Esophagus (tissue), 2 donors: ENCODE data around the gene NUP85. TPM values are rescaled to one million over a fixed set of nuclear protein-coding genes. Genes with fewer than 3 reads are reported as not detected.
"Not testable (repeated sequence)": the region's sequence is repeated elsewhere in the genome, so short reads cannot be mapped to it uniquely, and the experiment has no call there.

Source experiments
- H3K27ac ChIP-seq, 2 donors: one replicate each; pipeline ENCODE4 v1.5.1; 2013; ENCODE audit warnings: low read depth in 2 of 2, mild to moderate bottlenecking in 2 of 2, inconsistent platforms in 1 of 2, low read length in 1 of 2, moderate library complexity in 1 of 2
- H3K27me3 ChIP-seq, 2 donors: one replicate each; pipeline ENCODE4 v1.6.1; 2013; ENCODE audit warnings: low read length in 2 of 2, control low read depth in 1 of 2, mild to moderate bottlenecking in 1 of 2; ENCODE audit not compliant: insufficient read depth in 2 of 2, control insufficient read depth in 1 of 2
- H3K36me3 ChIP-seq, 2 donors: one replicate each; pipeline ENCODE4 v1.6.1; 2013; ENCODE audit warnings: low read length in 1 of 2; ENCODE audit not compliant: control insufficient read depth in 2 of 2, insufficient read depth in 2 of 2
- H3K4me1 ChIP-seq, 2 donors: one replicate each; pipeline ENCODE4 v1.6.1; 2013; ENCODE audit warnings: low read length in 1 of 2; ENCODE audit not compliant: control insufficient read depth in 2 of 2, insufficient read depth in 2 of 2
- H3K4me3 ChIP-seq, 2 donors: one replicate each; pipeline ENCODE4 v1.5.1; 2013; ENCODE audit warnings: low read length in 2 of 2, mild to moderate bottlenecking in 2 of 2, low read depth in 1 of 2, moderate library complexity in 1 of 2
- H3K9me3 ChIP-seq, 2 donors: one replicate each; pipeline ENCODE4 v1.6.1; 2013; ENCODE audit warnings: mild to moderate bottlenecking in 2 of 2, low read depth in 1 of 2, low read length in 1 of 2, moderate library complexity in 1 of 2; ENCODE audit not compliant: control insufficient read depth in 2 of 2, insufficient read depth in 1 of 2
- WGBS, 2 donors: extraction: QIAGEN DNeasy Blood & Tissue Kit; methylation state at CpG; one replicate each; pipeline ENCODE4 v1.1.7; 2013; 5-methylcytosine and 5-hydroxymethylcytosine counted together
- polyA plus RNA-seq, 2 donors: library from polyadenylated mRNA; stranded (reverse); fragments of 200-250 nt; gene quantifications; one replicate each; pipeline ENCODE4 v1.2.3, GENCODE V29; 2013
- donor health status: healthy with polysubstance abuse.
- donor health status: Bipolar disorder and iron deficiency.

The NUP85 gene
- polyA plus RNA-seq, 2 donors = 31.1 to 37.1 TPM

- Histone ChIP-seq H3K27me3 (no peaks in the 10 kb centered on the region), H3K4me1 (peaks cover 0 to 15% of the 10 kb centered on the region in 2 donors), H3K27ac (peak overlapping the region; percentile 68 to 95), H3K4me3 (peak overlapping the region; percentile 70 to 84), H3K9me3 (no peaks in the 10 kb centered on the region), H3K36me3 (peaks cover 0 to 9% of the 10 kb centered on the region in 2 donors)
- 0% methylated on average over 55 to 74 of the region's 74 CpGs for WGBS, 2 donors
These were observed 65.9 kb downstream of the NUP85 start for GRCh38 chr17:75271233-75271954.

- no peaks in the 10 kb centered on the region for H3K27me3 ChIP-seq
- 49 to 52% methylated on average over 24 of the region's 24 CpGs for WGBS, 2 donors
- peak overlapping the region; percentile 28 to 68 for H3K27ac ChIP-seq
- peaks cover 0 to 5% of the 10 kb centered on the region in 2 donors for H3K36me3 ChIP-seq
- H3K9me3 ChIP-seq = no peaks in the 10 kb centered on the region
- H3K4me1 ChIP-seq = peaks cover 0 to 15% of the 10 kb centered on the region in 2 donors
- peak overlapping the region in 1 of 2 donors; percentile 70 for H3K4me3 ChIP-seq
These were observed 66.7 kb downstream of the NUP85 start for GRCh38 chr17:75271955-75272847.

GRCh38 chr17:75272848-75273184 lies 67.3 kb downstream of the NUP85 start:
- Histone ChIP-seq H3K4me3 (no peak overlapping the region), H3K36me3 (peaks cover 0 to 3% of the 10 kb centered on the region in 2 donors), H3K4me1 (peaks cover 0 to 15% of the 10 kb centered on the region in 2 donors), H3K27me3 (no peaks in the 10 kb centered on the region), H3K9me3 (no peaks in the 10 kb centered on the region), H3K27ac (peak overlapping the region in 1 of 2 donors; percentile 28)
- 67 to 73% methylated on average over 3 of the region's 3 CpGs for WGBS, 2 donors

- Histone ChIP-seq H3K27me3 (no peaks in the 10 kb centered on the region), H3K4me1 (peaks cover 0 to 17% of the 10 kb centered on the region in 2 donors), H3K9me3 (no peaks in the 10 kb centered on the region), H3K4me3 (no peak overlapping the region), H3K27ac (no peak overlapping the region), H3K36me3 (peaks cover 5 to 6% of the 10 kb centered on the region in 2 donors)
- WGBS, 2 donors = 69 to 73% methylated on average over 7 of the region's 7 CpGs
These were observed 68.7 kb downstream of the NUP85 start for GRCh38 chr17:75273977-75274708.

GRCh38 chr17:75277664-75278071 lies 72.2 kb downstream of the NUP85 start:
- Histone ChIP-seq H3K4me3 (no peak overlapping the region), H3K36me3 (peaks cover 5 to 10% of the 10 kb centered on the region in 2 donors), H3K9me3 (no peaks in the 10 kb centered on the region), H3K4me1 (peaks cover 0 to 6% of the 10 kb centered on the region in 2 donors), H3K27ac (no peak overlapping the region), H3K27me3 (no peaks in the 10 kb centered on the region)
- 72 to 76% methylated on average over 6 of the region's 6 CpGs for WGBS, 2 donors

GRCh38 chr17:75280189-75280588 lies 74.7 kb downstream of the NUP85 start:
- H3K27ac ChIP-seq = not testable (repeated sequence)
- whole genome bisulfite sequencing, 2 donors = 91 to 94% methylated on average over 4 of the region's 4 CpGs

GRCh38 chr17:75285123-75285522 lies 79.6 kb downstream of the NUP85 start:
- Histone ChIP-seq H3K9me3 (no peaks in the 10 kb centered on the region), H3K4me3 (no peak overlapping the region), H3K27ac (no peak overlapping the region), H3K27me3 (no peaks in the 10 kb centered on the region), H3K36me3 (peaks cover 7 to 15% of the 10 kb centered on the region in 2 donors), H3K4me1 (peaks cover 0 to 2% of the 10 kb centered on the region in 2 donors)
- 83 to 84% methylated on average over 6 of the region's 6 CpGs for WGBS, 2 donors

More at GRCh38 chr17:75280189-75280588, 74.7 kb downstream of the NUP85 start:
- H3K36me3 ChIP-seq = peaks cover 5 to 12% of the 10 kb centered on the region in 2 donors
- H3K9me3 ChIP-seq, H3K4me3 ChIP-seq, H3K27me3 ChIP-seq, H3K4me1 ChIP-seq: not testable (repeated sequence)
